Breast epithelium (tissue), 3 donors: Measurements from ENCODE around the gene AKR1C2.

ENCODE experiments used
- POLR2A ChIP-seq: fragments of 450-650 bp; IDR thresholded peaks from one replicate; pipeline ENCODE4 v1.6.1; 2016; ENCODE audit warnings: antibody characterized with exemption, mild to moderate bottlenecking, moderate library complexity
- POLR2AphosphoS5 ChIP-seq, 3 donors: sonication (generic); formaldehyde crosslinking; IDR thresholded peaks; one replicate each; pipeline ENCODE4 v1.6.1; 2017; ENCODE audit warnings: antibody characterized with exemption in 3 of 3
- TF ChIP-seq, protein P1 (sequence below), 3 donors: fragments of 450-650 bp; IDR thresholded peaks; one replicate each; pipeline ENCODE4 v1.5.1; 2016 to 2017; ENCODE audit warnings: antibody characterized with exemption in 3 of 3, mild to moderate bottlenecking in 3 of 3, moderate library complexity in 3 of 3

DNA sequence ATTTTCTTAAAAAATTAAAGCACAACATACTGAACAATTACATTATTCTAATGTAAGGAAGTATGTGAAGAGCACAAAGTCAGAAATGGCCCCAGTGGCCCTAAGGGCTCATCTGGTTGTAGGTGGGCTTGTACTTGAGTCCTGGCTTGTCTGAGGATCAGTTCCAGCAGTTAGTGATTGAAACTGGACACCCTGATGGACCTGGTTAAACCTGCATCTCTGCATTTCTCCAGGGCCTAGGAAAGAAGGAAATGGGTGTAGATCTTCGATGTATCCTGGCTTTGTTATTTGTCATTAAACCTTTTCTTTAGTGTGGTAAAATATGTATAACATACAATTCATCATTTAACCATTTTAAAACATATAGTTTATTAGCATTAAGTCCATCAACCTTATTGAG is 9.7 kb upstream of the AKR1C2 start:
- TF ChIP-seq, protein P1, sequence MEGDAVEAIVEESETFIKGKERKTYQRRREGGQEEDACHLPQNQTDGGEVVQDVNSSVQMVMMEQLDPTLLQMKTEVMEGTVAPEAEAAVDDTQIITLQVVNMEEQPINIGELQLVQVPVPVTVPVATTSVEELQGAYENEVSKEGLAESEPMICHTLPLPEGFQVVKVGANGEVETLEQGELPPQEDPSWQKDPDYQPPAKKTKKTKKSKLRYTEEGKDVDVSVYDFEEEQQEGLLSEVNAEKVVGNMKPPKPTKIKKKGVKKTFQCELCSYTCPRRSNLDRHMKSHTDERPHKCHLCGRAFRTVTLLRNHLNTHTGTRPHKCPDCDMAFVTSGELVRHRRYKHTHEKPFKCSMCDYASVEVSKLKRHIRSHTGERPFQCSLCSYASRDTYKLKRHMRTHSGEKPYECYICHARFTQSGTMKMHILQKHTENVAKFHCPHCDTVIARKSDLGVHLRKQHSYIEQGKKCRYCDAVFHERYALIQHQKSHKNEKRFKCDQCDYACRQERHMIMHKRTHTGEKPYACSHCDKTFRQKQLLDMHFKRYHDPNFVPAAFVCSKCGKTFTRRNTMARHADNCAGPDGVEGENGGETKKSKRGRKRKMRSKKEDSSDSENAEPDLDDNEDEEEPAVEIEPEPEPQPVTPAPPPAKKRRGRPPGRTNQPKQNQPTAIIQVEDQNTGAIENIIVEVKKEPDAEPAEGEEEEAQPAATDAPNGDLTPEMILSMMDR (IDR thresholded peaks at IDR 0.05), result no peak
- TF ChIP-seq POLR2A (no peak), POLR2AphosphoS5 (IDR thresholded peaks at IDR 0.05) (no peak)
